HG03108 (cell line): ENCODE data around the gene AFAP1L1.

ENCODE experiments used
- ATAC-seq: cut with Tn5 transposase; IDR thresholded peaks from one replicate; pipeline ENCODE4 v1.9.1; 2021; ENCODE audit warnings: moderate library complexity; ENCODE audit not compliant: unreplicated experiment

Gene AFAP1L1

GRCh38 chr5:149310947-149311658, 39.4 kb downstream of the AFAP1L1 start:
- no peak for ATAC-seq

GRCh38 chr5:149313151-149313841, 41.6 kb downstream of the AFAP1L1 start:
- ATAC-seq = no peak

GRCh38 chr5:149314571-149315111, 43.0 kb downstream of the AFAP1L1 start:
- no peak for ATAC-seq

GRCh38 chr5:149315753-149316152, 44.1 kb downstream of the AFAP1L1 start:
- no peak for ATAC-seq

DNA sequence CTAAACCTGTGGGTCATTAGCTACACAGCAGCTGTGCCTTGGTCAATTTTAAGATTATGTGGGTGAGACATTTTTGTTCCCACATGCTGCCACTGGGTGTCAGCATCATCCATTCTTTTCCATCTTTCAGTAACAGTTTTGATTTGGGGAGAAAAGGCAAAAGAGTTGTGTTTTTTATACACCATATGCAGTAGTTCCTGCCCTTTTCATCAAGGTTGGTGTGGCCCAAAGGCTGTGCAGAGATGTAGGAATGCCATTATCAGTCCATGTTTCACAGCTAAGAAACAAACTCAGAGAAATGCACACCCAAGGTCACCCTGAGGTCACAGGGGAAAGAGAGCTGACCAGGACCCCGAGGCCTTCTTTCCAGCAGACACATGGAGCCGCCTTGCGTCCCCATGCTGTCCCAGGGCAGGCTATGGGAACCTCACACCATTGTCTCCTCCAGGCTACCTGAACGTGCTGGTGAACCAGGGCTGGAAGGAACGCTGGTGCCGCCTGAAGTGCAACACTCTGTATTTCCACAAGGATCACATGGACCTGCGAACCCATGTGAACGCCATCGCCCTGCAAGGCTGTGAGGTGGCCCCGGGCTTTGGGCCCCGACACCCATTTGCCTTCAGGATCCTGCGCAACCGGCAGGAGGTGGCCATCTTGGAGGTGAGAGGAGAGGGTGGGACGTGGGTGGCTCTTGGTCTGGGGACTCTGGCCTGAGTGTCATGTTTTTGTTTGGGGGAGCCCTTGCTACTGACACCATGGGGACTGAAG, 45.8 kb downstream of the AFAP1L1 start:
- ATAC-seq = no peak

DNA sequence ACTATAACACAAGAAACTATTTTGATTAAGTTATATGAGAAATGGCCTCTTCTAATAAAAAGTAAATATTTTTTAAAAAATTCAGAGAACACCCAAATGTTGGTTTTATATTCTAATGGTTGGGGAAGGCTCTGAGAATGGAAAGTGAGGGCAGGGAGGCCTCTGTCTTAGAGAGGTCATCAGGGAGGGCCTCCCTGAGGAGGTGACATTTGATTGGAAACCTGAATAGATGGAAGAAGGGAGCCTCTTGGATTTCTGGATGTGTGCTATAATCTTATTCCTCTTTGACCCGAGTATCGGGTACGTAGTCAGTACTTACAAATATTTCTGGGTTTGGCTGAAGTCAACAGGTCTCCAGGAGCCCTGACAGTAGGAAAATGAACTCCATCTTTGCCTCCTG, 47.5 kb downstream of the AFAP1L1 start:
- ATAC-seq = no peak

- ATAC-seq = no peak
Observed at GRCh38 chr5:149320791-149321330, 49.2 kb downstream of the AFAP1L1 start.

GRCh38 chr5:149322518-149322917, 50.9 kb downstream of the AFAP1L1 start:
- ATAC-seq = no peak

GRCh38 chr5:149323210-149323609, 51.6 kb downstream of the AFAP1L1 start:
- ATAC-seq = no peak

GRCh38 chr5:149323621-149324205, 52.1 kb downstream of the AFAP1L1 start:
- no peak for ATAC-seq

GRCh38 chr5:149324641-149325040, 53.0 kb downstream of the AFAP1L1 start:
- no peak for ATAC-seq

- ATAC-seq = no peak
Observed at GRCh38 chr5:149325166-149325735, 53.6 kb downstream of the AFAP1L1 start.

GRCh38 chr5:149325894-149326293, 54.2 kb downstream of the AFAP1L1 start:
- ATAC-seq = no peak

GRCh38 chr5:149326611-149327010, 55.0 kb downstream of the AFAP1L1 start:
- no peak for ATAC-seq

- ATAC-seq = no peak
Observed at GRCh38 chr5:149328177-149328576, 56.5 kb downstream of the AFAP1L1 start.

DNA sequence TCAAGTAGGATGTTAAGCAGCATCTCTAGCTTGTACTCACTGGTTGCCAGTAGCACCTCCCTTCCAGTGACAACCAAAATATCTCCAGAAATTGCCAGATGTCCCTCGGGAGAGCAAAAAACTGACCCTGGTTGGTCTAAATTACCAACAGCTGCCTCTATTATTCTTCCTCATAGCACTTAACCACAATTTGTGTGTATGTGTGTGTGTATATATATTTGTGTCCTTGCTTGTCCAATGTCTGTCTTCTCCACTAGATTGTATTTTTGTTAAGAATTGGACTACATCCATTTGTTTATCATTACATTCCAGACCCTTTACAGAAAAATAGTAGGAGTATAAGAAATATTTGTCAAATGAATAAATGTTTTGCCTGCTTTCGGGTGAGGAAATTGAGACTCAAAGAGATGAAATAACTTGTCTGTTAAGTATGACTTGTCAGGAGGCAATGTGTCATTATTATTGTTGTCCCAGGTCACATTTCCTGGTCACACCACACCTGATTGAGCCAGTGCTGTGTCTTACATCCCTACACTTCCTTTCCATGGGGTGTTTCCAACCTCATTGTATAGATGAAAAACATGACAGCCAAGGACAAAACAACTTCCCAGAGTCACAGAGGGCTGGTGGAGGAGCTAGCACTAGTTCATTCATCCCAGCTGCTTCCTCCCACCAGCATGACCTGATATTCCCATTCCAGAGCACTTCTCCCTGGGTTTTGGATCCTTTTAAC, 62.2 kb downstream of the AFAP1L1 start:
- no peak for ATAC-seq

GRCh38 chr5:149337736-149338135, 66.1 kb downstream of the AFAP1L1 start:
- ATAC-seq = no peak

- ATAC-seq = no peak
Observed at GRCh38 chr5:149338364-149338763, 66.7 kb downstream of the AFAP1L1 start.

- no peak for ATAC-seq
Observed at GRCh38 chr5:149340920-149341319, 69.3 kb downstream of the AFAP1L1 start.

DNA sequence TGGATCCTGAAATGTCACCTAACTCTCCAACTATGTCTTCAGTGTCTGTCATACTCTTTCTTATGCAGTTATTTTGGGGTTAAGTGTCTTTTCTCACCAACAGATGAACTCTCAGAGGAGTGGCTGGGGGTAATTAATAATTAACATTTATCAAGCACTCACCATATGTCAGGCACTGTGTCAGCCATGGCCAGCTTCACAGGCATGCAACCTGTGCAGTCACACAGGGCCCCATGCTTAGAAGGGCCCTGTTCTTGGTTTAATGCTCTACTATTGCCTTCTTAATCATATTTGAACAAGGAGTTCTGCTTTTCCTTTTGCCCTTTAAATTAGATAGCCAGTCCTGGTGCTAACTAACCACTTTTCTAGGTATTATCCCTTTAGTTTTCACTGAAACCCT, 70.2 kb downstream of the AFAP1L1 start:
- no peak for ATAC-seq
